ENCODE results near the gene SPTB. TPM values are rescaled to one million over a fixed set of nuclear protein-coding genes. Genes with fewer than 3 reads are reported as not detected.
A peak's percentile ranks its signal among the peaks of the same experiment; 100 is the strongest.

The SPTB gene
- total RNA-seq, 4 donors from 2014 or later = 123 to 554 (median 266) TPM

- H3K27me3 ChIP-seq = no peaks in the 10 kb centered on the region
- ATAC-seq (no peak), DNase-seq (no peak)
- no peak overlapping the region for H3K4me3 ChIP-seq
- H3K9me3 ChIP-seq = no peaks in the 10 kb centered on the region
- no peaks in the 10 kb centered on the region for H3K4me1 ChIP-seq
- peaks cover 3 to 99% of the 10 kb centered on the region in 2 donors for H3K36me3 ChIP-seq
- no peak for TF ChIP-seq POLR2A (IDR thresholded peaks at IDR 0.05)
- no peak for TF ChIP-seq CTCF (IDR thresholded peaks at IDR 0.05 in 4 of 5, conservative IDR thresholded peaks at IDR 0.05 in 1 of 5)
- intact Hi-C loops (cut with DNase I; ENCODE audit: low total_unique reads) (no loop called here), in situ Hi-C loops (cut with MboI; ENCODE audit: low sequenced_read_pairs in 4 of 4) (no loop called here)
- H3K27ac ChIP-seq = no peak overlapping the region
Measured at GRCh38 chr14:64796369-64796768, 83.3 kb downstream of the SPTB start.

- DNase-seq = no peak
- TF ChIP-seq CTCF (IDR thresholded peaks at IDR 0.05 in 4 of 5, conservative IDR thresholded peaks at IDR 0.05 in 1 of 5) (no peak), POLR2A (IDR thresholded peaks at IDR 0.05) (no peak)
- Histone ChIP-seq H3K27ac (no peak overlapping the region), H3K27me3 (no peaks in the 10 kb centered on the region), H3K4me1 (peaks cover 0 to 3% of the 10 kb centered on the region in 2 donors), H3K4me3 (no peak overlapping the region), H3K9me3 (no peaks in the 10 kb centered on the region), H3K36me3 (peaks cover 3 to 98% of the 10 kb centered on the region in 2 donors)
- no peak for ATAC-seq
- in situ Hi-C loops (cut with MboI; ENCODE audit: low sequenced_read_pairs in 4 of 4) (no loop called here), intact Hi-C loops (cut with DNase I; ENCODE audit: low total_unique reads) (no loop called here)
Measured at GRCh38 chr14:64795921-64796320, 83.8 kb downstream of the SPTB start.

- DNase-seq (no peak), ATAC-seq (no peak)
- no peaks in the 10 kb centered on the region for H3K9me3 ChIP-seq
- no peak for TF ChIP-seq POLR2A (IDR thresholded peaks at IDR 0.05)
- TF ChIP-seq CTCF (IDR thresholded peaks at IDR 0.05 in 4 of 5, conservative IDR thresholded peaks at IDR 0.05 in 1 of 5) = no peak
- H3K4me1 ChIP-seq = peaks cover 0 to 7% of the 10 kb centered on the region in 2 donors
- H3K27ac ChIP-seq = no peak overlapping the region
- H3K27me3 ChIP-seq = no peaks in the 10 kb centered on the region
- no peak overlapping the region for H3K4me3 ChIP-seq
- intact Hi-C loops (cut with DNase I; ENCODE audit: low total_unique reads) = no loop called here
- H3K36me3 ChIP-seq = peaks cover 3 to 98% of the 10 kb centered on the region in 2 donors
- in situ Hi-C loops (cut with MboI; ENCODE audit: low sequenced_read_pairs in 4 of 4) = no loop called here
Measured at GRCh38 chr14:64795211-64795610, 84.5 kb downstream of the SPTB start.

- TF ChIP-seq POLR2A (IDR thresholded peaks at IDR 0.05) (no peak), CTCF (IDR thresholded peaks at IDR 0.05 in 4 of 5, conservative IDR thresholded peaks at IDR 0.05 in 1 of 5) (no peak)
- H3K4me1 ChIP-seq = peaks cover 11 to 28% of the 10 kb centered on the region in 2 donors
- ATAC-seq (no peak), DNase-seq (no peak)
- H3K27ac ChIP-seq = peak overlapping the region in 1 of 4 donors; percentile 9
- H3K27me3 ChIP-seq = no peaks in the 10 kb centered on the region
- H3K36me3 ChIP-seq = peaks cover 3 to 79% of the 10 kb centered on the region in 2 donors
- H3K4me3 ChIP-seq = no peak overlapping the region
- H3K9me3 ChIP-seq = no peaks in the 10 kb centered on the region
- intact Hi-C loops (cut with DNase I; ENCODE audit: low total_unique reads) = no loop called here
- in situ Hi-C loops (cut with MboI; ENCODE audit: low sequenced_read_pairs in 4 of 4) = no loop called here
Measured at GRCh38 chr14:64792871-64793560, 86.7 kb downstream of the SPTB start.
